ENCODE measurements around the gene TRIM37. TPM values are rescaled to one million over a fixed set of nuclear protein-coding genes. Genes with fewer than 3 reads are reported as not detected.

Gene TRIM37
- total and polyA plus RNA-seq, 2 of the 8 experiments (the other 6 are each of a cell fraction or from before 2014, with no cell fraction given), result 38.2 to 57.0 TPM

GRCh38 chr17:58980706-58981481 lies 125.8 kb downstream of the TRIM37 start (continued):
- no peak for TF ChIP-seq SP1 (IDR thresholded peaks at IDR 0.05; ENCODE audit: low read depth, low read length)

Data from H1 (cell line).